Measurements from ENCODE around the gene FCRL6.

- TF ChIP-seq, protein P1, sequence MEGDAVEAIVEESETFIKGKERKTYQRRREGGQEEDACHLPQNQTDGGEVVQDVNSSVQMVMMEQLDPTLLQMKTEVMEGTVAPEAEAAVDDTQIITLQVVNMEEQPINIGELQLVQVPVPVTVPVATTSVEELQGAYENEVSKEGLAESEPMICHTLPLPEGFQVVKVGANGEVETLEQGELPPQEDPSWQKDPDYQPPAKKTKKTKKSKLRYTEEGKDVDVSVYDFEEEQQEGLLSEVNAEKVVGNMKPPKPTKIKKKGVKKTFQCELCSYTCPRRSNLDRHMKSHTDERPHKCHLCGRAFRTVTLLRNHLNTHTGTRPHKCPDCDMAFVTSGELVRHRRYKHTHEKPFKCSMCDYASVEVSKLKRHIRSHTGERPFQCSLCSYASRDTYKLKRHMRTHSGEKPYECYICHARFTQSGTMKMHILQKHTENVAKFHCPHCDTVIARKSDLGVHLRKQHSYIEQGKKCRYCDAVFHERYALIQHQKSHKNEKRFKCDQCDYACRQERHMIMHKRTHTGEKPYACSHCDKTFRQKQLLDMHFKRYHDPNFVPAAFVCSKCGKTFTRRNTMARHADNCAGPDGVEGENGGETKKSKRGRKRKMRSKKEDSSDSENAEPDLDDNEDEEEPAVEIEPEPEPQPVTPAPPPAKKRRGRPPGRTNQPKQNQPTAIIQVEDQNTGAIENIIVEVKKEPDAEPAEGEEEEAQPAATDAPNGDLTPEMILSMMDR (conservative IDR thresholded peaks at IDR 0.05 in 1 of 2, IDR thresholded peaks at IDR 0.05 in 1 of 2; ENCODE audit: extremely low read depth in 1 of 2, insufficient read depth in 1 of 2, low read depth in 1 of 2, low read length in 2 of 2), result no peak
- TF ChIP-seq EZH2 (IDR thresholded peaks at IDR 0.05; ENCODE audit: borderline replicate concordance, low read length), result no peak
These were observed 36.4 kb upstream of the FCRL6 start for GRCh38 chr1:159765806-159766205.
